B cell (primary cell): Measurements from ENCODE around the gene PADI3.

Source experiments
- EZH2 ChIP-seq: IDR thresholded peaks from 2 replicates; pipeline ENCODE4 v1.6.1; 2012; ENCODE audit warnings: borderline replicate concordance, low read depth, mild to moderate bottlenecking, moderate library complexity, low read length; ENCODE audit not compliant: insufficient read depth, poor library complexity, severe bottlenecking
- TF ChIP-seq, protein P1 (sequence below): fragments of 200-600 bp; IDR thresholded peaks from one replicate; pipeline ENCODE4 v1.8.0; 2022; ENCODE audit warnings: antibody characterized with exemption, mild to moderate bottlenecking

DNA sequence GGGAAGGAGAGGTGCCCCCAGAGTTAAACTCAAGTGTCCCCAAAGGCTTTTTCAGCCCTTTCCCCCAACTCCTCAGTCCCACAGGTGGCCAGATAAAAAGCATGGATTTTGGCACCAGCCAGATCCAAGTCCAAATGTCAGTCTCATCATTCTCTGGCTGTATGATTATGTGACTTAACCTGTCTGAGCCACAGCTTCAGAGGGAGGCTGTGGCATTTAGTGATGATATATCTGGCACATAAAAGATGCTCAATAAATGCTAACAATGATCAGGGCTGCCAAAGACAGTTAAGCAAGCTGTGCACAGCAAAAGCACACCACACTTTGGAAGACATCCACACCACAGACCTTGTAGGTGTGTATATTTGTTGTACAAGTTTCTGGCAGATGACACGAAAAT lies 5.6 kb upstream of the PADI3 start:
- TF ChIP-seq, protein P1, sequence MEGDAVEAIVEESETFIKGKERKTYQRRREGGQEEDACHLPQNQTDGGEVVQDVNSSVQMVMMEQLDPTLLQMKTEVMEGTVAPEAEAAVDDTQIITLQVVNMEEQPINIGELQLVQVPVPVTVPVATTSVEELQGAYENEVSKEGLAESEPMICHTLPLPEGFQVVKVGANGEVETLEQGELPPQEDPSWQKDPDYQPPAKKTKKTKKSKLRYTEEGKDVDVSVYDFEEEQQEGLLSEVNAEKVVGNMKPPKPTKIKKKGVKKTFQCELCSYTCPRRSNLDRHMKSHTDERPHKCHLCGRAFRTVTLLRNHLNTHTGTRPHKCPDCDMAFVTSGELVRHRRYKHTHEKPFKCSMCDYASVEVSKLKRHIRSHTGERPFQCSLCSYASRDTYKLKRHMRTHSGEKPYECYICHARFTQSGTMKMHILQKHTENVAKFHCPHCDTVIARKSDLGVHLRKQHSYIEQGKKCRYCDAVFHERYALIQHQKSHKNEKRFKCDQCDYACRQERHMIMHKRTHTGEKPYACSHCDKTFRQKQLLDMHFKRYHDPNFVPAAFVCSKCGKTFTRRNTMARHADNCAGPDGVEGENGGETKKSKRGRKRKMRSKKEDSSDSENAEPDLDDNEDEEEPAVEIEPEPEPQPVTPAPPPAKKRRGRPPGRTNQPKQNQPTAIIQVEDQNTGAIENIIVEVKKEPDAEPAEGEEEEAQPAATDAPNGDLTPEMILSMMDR = no peak
- no peak for TF ChIP-seq EZH2
